Hepatocyte (in vitro differentiated cells): Measurements from ENCODE around the gene MAP3K5.

Experiments
- CTCF ChIP-seq: fragments of 200-600 bp; sonication (generic); IDR thresholded peaks from 2 replicates; pipeline ENCODE4 v1.5.1; 2016; ENCODE audit warnings: antibody characterized with exemption, mild to moderate bottlenecking; ENCODE audit not compliant: poor library complexity
- EZH2 ChIP-seq: fragments of 200-600 bp; sonication (generic); IDR thresholded peaks from 2 replicates; pipeline ENCODE4 v1.6.1; 2016; ENCODE audit warnings: antibody characterized with exemption, mild to moderate bottlenecking, borderline replicate concordance

GRCh38 chr6:136613477-136613876 is 178.8 kb downstream of the MAP3K5 start:
- TF ChIP-seq CTCF (no peak), EZH2 (no peak)
